Measurements from ENCODE around the gene DYSF. TPM values are rescaled to one million over a fixed set of nuclear protein-coding genes. Genes with fewer than 3 reads are reported as not detected.

DYSF gene
- total RNA-seq, 1 experiment from 2014 or later: 5.5 TPM

DNA sequence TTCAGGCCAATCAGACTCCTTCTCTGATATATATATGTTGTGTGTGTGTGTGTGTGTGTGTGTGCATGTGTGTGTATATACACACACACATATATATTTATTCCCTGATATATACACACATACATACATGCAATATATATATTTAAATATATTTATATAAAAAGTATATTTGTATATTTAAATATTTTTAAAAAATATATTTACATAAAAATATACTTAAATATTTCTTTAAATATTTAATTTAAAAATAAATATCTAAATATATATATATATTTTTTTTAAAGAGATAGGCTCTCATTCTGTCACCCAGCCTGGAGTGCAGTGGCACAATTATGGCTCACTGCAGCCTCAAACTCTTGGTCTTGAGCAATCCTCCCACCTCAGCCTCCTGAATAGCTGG is 281.3 kb downstream of the DYSF start:
- no peak overlapping the region for H2BK12ac ChIP-seq (ENCODE audit: insufficient read length, low read depth, low read length)

More for the DNA sequence above, 281.3 kb downstream of the DYSF start:
- TF ChIP-seq, protein P1, sequence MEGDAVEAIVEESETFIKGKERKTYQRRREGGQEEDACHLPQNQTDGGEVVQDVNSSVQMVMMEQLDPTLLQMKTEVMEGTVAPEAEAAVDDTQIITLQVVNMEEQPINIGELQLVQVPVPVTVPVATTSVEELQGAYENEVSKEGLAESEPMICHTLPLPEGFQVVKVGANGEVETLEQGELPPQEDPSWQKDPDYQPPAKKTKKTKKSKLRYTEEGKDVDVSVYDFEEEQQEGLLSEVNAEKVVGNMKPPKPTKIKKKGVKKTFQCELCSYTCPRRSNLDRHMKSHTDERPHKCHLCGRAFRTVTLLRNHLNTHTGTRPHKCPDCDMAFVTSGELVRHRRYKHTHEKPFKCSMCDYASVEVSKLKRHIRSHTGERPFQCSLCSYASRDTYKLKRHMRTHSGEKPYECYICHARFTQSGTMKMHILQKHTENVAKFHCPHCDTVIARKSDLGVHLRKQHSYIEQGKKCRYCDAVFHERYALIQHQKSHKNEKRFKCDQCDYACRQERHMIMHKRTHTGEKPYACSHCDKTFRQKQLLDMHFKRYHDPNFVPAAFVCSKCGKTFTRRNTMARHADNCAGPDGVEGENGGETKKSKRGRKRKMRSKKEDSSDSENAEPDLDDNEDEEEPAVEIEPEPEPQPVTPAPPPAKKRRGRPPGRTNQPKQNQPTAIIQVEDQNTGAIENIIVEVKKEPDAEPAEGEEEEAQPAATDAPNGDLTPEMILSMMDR (conservative IDR thresholded peaks at IDR 0.05): no peak
- H3K4ac ChIP-seq (ENCODE audit: low read depth, low read length): no peak overlapping the region
- H3K23ac ChIP-seq (ENCODE audit: insufficient read length, low read depth, low read length): no peak overlapping the region
- Mint-ChIP-seq H3K4me1 (no peaks in the 10 kb centered on the region), H3K9me3 (peaks cover 0 to 4% of the 10 kb centered on the region in 2 experiments; a peak in 1 of 5 replicates), H3K27ac (no peak overlapping the region), H3K27me3 (ENCODE audit: low read depth) (peaks cover 11% of the 10 kb centered on the region), H3K4me3 (no peak overlapping the region), H3K36me3 (ENCODE audit: insufficient read depth in 1 of 3, low read depth in 3 of 3) (no peaks in the 10 kb centered on the region; a peak in 1 of 7 replicates)
- H2BK15ac ChIP-seq (ENCODE audit: low read depth, low read length): no peak overlapping the region
- H2AK5ac ChIP-seq (ENCODE audit: insufficient read length, low read length): no peak overlapping the region
- H3K23me2 ChIP-seq (ENCODE audit: insufficient read length, low read depth, low read length, poor library complexity, severe bottlenecking): no peaks in the 10 kb centered on the region
- H4K20me1 ChIP-seq (ENCODE audit: control insufficient read depth, insufficient read depth, insufficient read length): no peaks in the 10 kb centered on the region
- no peak overlapping the region for H3K27ac ChIP-seq (ENCODE audit: insufficient read length, low read depth, low read length)
- H3K79me2 ChIP-seq (ENCODE audit: insufficient read depth, low read length): no peaks in the 10 kb centered on the region
- no peak overlapping the region for H4K8ac ChIP-seq (replicated peaks; ENCODE audit: insufficient read length, low read depth, low read length)
- H3K56ac ChIP-seq (ENCODE audit: insufficient read length, low read depth, low read length): no peak overlapping the region
- no peak overlapping the region for H2BK120ac ChIP-seq (ENCODE audit: low read depth, low read length, poor library complexity, severe bottlenecking)
- no peaks in the 10 kb centered on the region for H3K27me3 ChIP-seq (ENCODE audit: insufficient read depth, low read length)
- no peak overlapping the region for H3K14ac ChIP-seq (ENCODE audit: insufficient read depth, low read length)
- H3T11ph ChIP-seq (ENCODE audit: low read length): no peak overlapping the region
- no peaks in the 10 kb centered on the region for H3K9me3 ChIP-seq (ENCODE audit: control insufficient read depth, low read depth, low read length)
- H4K91ac ChIP-seq (ENCODE audit: insufficient read length, low read depth, low read length): no peak overlapping the region
- H3K4me1 ChIP-seq (ENCODE audit: insufficient read depth, low read length): no peaks in the 10 kb centered on the region
- no peak for DNase-seq
- H4K5ac ChIP-seq (ENCODE audit: insufficient read length, low read depth, low read length): no peak overlapping the region
- no peak overlapping the region for H3K4me2 ChIP-seq (ENCODE audit: insufficient read depth, insufficient read length, low read length)
- H3K9ac ChIP-seq (ENCODE audit: extremely low read depth, insufficient read length, low read length): no peak overlapping the region
- H3K79me1 ChIP-seq (ENCODE audit: insufficient read depth, low read depth, low read length, poor library complexity, severe bottlenecking): no peaks in the 10 kb centered on the region
- H2BK5ac ChIP-seq (ENCODE audit: insufficient read length, low read length): no peak overlapping the region
- no peak overlapping the region for H3K18ac ChIP-seq (ENCODE audit: insufficient read length, low read depth, low read length)
- H2AFZ ChIP-seq (ENCODE audit: low read length): no peak overlapping the region
- H2BK20ac ChIP-seq (ENCODE audit: low read depth, low read length, poor library complexity, severe bottlenecking): no peak overlapping the region

Data from H9 (cell line).